C1 segment of cervical spinal cord (tissue), 14 donors: Measurements from ENCODE around the gene LEMD3.
"Not testable (repeated sequence)": the region's sequence is repeated elsewhere in the genome, so short reads cannot be mapped to it uniquely, and the experiment has no call there.

Experiments
- DNase-seq, 14 donors: peaks; one replicate each; lab custom pipeline; 2025; lab: John Stamatoyannopoulos, UW

LEMD3 gene

DNA sequence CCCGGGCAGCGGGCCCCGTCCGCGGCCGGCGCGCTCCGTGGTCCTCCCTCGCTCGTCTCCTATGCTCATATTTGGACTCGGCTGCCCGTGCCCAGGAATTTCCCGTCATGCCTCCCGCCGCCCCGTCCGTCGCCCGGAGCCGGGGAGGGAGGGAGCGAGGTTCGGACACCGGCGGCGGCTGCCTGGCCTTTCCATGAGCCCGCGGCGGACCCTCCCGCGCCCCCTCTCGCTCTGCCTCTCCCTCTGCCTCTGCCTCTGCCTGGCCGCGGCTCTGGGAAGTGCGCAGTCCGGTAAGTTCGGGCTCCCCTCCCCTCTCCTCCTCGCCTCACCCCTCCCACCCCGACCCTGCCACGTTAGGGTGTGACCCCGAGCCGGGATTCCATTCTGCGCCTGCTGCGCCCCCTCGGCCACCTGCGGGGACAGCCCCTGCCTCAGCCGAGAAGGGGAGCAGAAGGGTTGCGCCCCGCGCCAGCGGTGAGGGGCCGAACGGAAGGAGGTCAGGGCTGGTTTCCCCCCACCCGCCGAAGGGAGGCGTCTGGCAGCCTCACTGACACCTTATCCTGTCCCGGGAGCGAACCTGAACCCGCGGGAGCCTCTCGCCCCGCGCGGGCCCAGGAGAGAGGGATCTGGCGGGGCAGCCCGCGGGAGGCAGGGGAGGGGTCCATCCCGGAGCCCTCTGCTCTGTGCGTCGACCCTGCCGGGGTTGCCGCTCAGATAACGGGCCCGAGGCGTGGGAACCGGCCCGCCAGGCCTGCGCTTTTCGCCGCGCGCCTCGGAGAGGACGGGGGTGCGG lies 109.4 kb downstream of the LEMD3 start, which contains the start of gene MSRB3:
Gene MSRB3 (plus strand): TSS at position 108 of the 793 bp plus-strand sequence. CDS start 29,897 bp downstream, outside the sequence.
- peak in 13 of 14 donors; percentile 3 to 77 (median 45) for DNase-seq

- peak in 3 of 14 donors; percentile 13 to 56 (median 26) for DNase-seq
These were observed 110.2 kb downstream of the LEMD3 start for GRCh38 chr12:65279369-65280112.

- no peak for DNase-seq
These were observed 110.9 kb downstream of the LEMD3 start for GRCh38 chr12:65280306-65280705.

- DNase-seq = no peak
These were observed 113.5 kb downstream of the LEMD3 start for GRCh38 chr12:65282840-65283239.

DNA sequence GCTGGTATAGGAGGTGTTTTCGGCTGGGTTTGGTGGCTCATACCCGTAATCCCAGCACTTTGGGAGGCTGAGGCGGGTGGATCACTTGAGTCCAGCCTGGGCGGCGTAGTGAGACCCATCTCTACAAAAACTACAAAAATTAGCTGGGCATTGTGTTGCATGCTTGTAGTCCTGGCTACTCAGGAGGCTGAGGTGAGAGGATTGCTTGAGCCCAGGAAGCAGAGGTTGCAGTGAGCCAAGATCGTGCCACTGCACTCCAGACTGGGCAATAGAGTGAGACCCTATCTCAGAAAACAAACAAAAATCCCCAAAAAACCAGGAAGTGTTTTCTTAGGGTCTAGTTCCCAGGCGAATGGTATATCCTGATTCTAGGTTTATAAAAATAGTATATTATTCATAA lies 116.1 kb downstream of the LEMD3 start:
- DNase-seq = not testable (repeated sequence)

DNA sequence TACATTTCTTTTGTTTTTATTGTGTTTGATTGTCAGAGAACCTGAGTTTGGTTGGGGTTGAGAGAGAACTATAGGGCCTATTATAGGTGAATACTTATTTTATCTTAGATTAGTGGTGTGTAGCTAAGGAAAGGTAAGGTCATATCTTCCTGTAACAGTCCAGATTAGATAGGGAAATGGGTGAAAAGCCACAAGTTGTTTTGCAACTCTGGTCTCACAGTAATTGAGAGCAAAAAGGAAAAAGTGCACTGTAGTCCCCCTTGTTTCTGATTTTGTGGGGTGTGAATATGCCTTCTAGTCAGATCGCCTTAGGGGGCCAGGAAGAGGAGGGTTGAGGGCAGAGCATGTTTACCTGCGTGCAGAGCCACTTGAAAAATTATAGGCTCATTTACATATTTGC lies 118.0 kb downstream of the LEMD3 start:
- DNase-seq = no peak

GRCh38 chr12:65292241-65292640 lies 122.9 kb downstream of the LEMD3 start:
- DNase-seq = no peak

DNA sequence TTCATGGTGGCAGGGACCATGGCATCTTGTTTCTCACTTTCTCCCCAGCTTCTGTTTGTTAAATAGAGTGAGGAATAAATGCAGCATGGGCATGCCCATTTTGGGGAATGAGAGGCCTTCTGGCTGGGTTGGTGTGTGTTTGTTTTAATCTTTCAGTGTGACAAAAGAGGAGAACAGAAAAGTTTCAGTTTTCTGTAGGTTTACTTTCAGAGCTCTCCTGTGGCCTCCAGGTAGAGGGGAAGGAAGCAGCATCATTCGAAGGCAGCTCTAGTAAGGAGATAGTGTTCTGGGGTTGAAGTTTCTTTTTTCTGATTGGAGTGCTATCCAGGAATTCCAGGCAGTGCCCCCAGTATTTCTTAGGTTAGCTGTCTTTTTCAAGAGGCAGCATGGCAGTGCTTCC lies 124.4 kb downstream of the LEMD3 start:
- no peak for DNase-seq

GRCh38 chr12:65294641-65295262 lies 125.4 kb downstream of the LEMD3 start:
- no peak for DNase-seq

GRCh38 chr12:65296508-65297265 lies 127.3 kb downstream of the LEMD3 start:
- DNase-seq = no peak
